ENCODE results near the gene PRKAA2. TPM values are rescaled to one million over a fixed set of nuclear protein-coding genes. Genes with fewer than 3 reads are reported as not detected.

The PRKAA2 gene
- polyA plus RNA-seq, 2 of the 4 experiments (the other 2 are of a cell fraction), result 3.8 to 8.8 TPM

- no peak for DNase-seq (ENCODE audit: low read depth in 1 of 2, low spot score in 1 of 2)
- CTCF ChIA-PET, result no interaction called here
- H3K27ac ChIP-seq, result peak overlapping the region in 1 of 2 experiments; percentile 85; a peak in 1 of 6 replicates
- H3K4me3 ChIP-seq, result peak overlapping the region; percentile 77
- POLR2A ChIA-PET, result no interaction called here
- no peak for FAIRE-seq
- H3K9me3 ChIP-seq, result no peaks in the 10 kb centered on the region
- TF ChIP-seq RNF2 (IDR thresholded peaks at IDR 0.05; ENCODE audit: borderline replicate concordance, low read depth), result no peak
- ATAC-seq, result no peak
- 37% methylated on average over 3 of the region's 3 CpGs for WGBS (ENCODE audit: missing lambda C conversion rate)
- H3K4me2 ChIP-seq, result peak overlapping the region; percentile 86
- peaks cover 24% of the 10 kb centered on the region for H3K4me1 ChIP-seq
Observed at GRCh38 chr1:56646611-56647010, 1.5 kb downstream of the PRKAA2 start.

DNA sequence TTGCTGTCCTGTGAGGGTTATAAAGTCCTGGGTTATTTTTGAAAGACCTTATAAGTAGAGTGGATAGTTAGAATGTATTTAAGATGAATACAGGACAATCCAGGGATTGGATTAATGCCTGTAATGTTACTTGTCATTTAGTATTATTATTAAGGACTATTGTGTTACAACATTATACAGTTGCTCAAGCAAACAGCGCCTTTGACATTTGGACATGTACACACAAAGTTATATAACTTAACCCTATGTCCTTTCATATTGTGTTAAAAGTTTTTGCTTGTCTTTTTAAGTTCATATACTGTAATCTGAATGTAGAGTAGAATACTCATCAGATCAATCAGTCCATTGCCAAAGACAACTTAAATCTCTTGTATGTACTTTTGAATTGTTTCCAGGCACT, 2.0 kb downstream of the PRKAA2 start:
- 80% methylated on average over 1 of the region's 1 CpG for WGBS (ENCODE audit: missing lambda C conversion rate)
- Histone ChIP-seq H3K9me3 (no peaks in the 10 kb centered on the region), H3K4me3 (no peak overlapping the region; the same call in 2 of the 3 replicates), H3K4me1 (peaks cover 24% of the 10 kb centered on the region), H3K4me2 (peak overlapping the region; percentile 86), H3K27ac (no peak overlapping the region)
- ChIA-PET POLR2A (no interaction called here), CTCF (no interaction called here)
- DNase-seq (ENCODE audit: low read depth in 1 of 2, low spot score in 1 of 2) (no peak), ATAC-seq (no peak), FAIRE-seq (no peak)
- TF ChIP-seq ELK1 (IDR thresholded peaks at IDR 0.05; ENCODE audit: low read depth, low read length), result no peak
- TF ChIP-seq CEBPB (IDR thresholded peaks at IDR 0.05), result no peak
- no peak for TF ChIP-seq PHF8 (IDR thresholded peaks at IDR 0.05; ENCODE audit: borderline replicate concordance, low read depth)
- no peak for TF ChIP-seq GATA3 (IDR thresholded peaks at IDR 0.05; ENCODE audit: borderline replicate concordance)
- no peak for TF ChIP-seq RCOR1 (IDR thresholded peaks at IDR 0.05; ENCODE audit: low read depth, low read length)

DNA sequence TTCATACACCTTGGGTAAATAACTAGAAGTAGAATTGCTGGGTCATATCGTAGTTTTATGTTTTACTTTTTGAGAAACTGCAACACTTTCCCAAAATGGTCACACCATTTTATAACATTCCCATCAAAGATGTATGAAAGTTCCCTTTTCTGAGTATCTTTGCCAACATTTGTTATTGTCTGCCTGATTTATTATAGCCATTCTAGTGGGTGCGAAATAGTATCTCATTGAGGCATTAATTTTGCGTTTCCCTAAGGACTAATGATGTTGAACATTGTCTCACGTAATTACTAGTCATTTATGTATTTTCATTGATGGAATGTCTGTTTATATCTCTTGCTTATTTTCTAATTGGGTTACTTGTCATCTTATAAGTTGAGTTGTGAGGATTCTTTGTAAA, 3.4 kb downstream of the PRKAA2 start:
- FAIRE-seq, result no peak
- no peak for ATAC-seq
- WGBS (ENCODE audit: missing lambda C conversion rate), result 69% methylated on average over 4 of the region's 4 CpGs

DNA sequence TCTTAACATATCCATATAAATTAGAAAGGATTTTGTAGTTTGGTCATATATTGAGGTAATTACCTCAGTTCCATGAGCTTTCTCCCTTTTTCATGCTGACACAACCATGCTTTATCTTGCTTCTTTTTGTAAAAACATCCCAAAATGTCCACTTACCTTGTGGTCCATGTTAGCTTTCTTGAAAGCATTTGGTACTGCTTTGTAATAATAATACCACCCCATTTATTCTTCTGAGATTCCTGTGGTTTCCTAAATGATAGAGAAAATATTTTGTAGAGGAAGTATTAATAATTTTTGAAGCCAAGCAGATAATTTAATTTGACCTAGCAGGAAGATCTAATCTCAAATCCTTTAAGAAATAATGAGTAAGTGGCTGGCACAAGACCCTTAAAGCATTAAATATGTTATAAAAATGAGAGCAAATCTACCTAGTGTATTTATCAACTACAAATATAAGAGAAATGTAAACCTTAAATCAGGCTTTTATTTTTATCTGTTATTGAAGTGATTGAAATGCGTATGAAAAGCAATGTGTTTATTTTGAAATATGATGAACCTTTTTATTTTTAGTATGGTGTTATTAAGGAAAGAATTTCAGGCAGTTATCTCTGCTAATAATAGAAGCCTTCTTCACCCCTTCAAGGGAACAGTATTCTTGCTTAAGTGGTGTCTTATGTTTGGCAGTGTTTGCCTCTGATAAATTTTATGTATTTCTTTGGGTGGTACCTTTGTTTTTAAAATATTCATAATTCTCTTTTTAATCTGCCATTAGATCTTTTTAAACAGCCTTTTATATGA, 9.2 kb downstream of the PRKAA2 start:
- ATAC-seq, result no peak
- Histone ChIP-seq H3K9me3 (peaks cover 20% of the 10 kb centered on the region), H3K27ac (no peak overlapping the region), H3K4me1 (no peaks in the 10 kb centered on the region), H3K4me3 (no peak overlapping the region), H3K4me2 (no peak overlapping the region)
- no peak for FAIRE-seq
- POLR2A ChIA-PET, result no interaction called here
- DNase-seq (ENCODE audit: low read depth in 1 of 2, low spot score in 1 of 2), result no peak
- WGBS (ENCODE audit: missing lambda C conversion rate), result 94% methylated on average over 1 of the region's 1 CpG
- CTCF ChIA-PET, result no interaction called here
- TF ChIP-seq ZNF302 (CRISPR knock-in tag; IDR thresholded peaks at IDR 0.05), result no peak
- TF ChIP-seq POLR2A (IDR thresholded peaks at IDR 0.05; ENCODE audit: low read length), result no peak
- no peak for TF ChIP-seq NPAS2 (CRISPR knock-in tag; IDR thresholded peaks at IDR 0.05; ENCODE audit: borderline replicate concordance)
- TF ChIP-seq HEYL (CRISPR knock-in tag; IDR thresholded peaks at IDR 0.05), result no peak
- no peak for TF ChIP-seq RFX5 (IDR thresholded peaks at IDR 0.05)
- TF ChIP-seq SMC3 (IDR thresholded peaks at IDR 0.05), result no peak
- TF ChIP-seq CHD2 (IDR thresholded peaks at IDR 0.05; ENCODE audit: low read length, partially characterized antibody), result no peak
- no peak for TF ChIP-seq BCL3 (IDR thresholded peaks at IDR 0.05)
- TF ChIP-seq HMGXB4 (CRISPR knock-in tag; IDR thresholded peaks at IDR 0.05; ENCODE audit: borderline replicate concordance), result no peak
- TF ChIP-seq FOXS1 (CRISPR knock-in tag; IDR thresholded peaks at IDR 0.05), result no peak
- no peak for TF ChIP-seq PHF8 (IDR thresholded peaks at IDR 0.05; ENCODE audit: borderline replicate concordance, low read depth)

More for the DNA sequence above, 3.4 kb downstream of the PRKAA2 start:
- Histone ChIP-seq H3K27ac (no peak overlapping the region), H3K9me3 (no peaks in the 10 kb centered on the region), H3K4me1 (peaks cover 20% of the 10 kb centered on the region), H3K4me3 (no peak overlapping the region), H3K4me2 (no peak overlapping the region)
- ChIA-PET CTCF (no interaction called here), POLR2A (no interaction called here)
- no peak for TF ChIP-seq FOSL2 (IDR thresholded peaks at IDR 0.05)
- TF ChIP-seq FOSL2 (CRISPR knock-in tag; IDR thresholded peaks at IDR 0.05), result no peak
- TF ChIP-seq CEBPB (IDR thresholded peaks at IDR 0.05), result no peak
- no peak for TF ChIP-seq SREBF2 (IDR thresholded peaks at IDR 0.05)
- no peak for TF ChIP-seq FOXS1 (CRISPR knock-in tag; IDR thresholded peaks at IDR 0.05)
- no peak for TF ChIP-seq ATOH8 (CRISPR knock-in tag; IDR thresholded peaks at IDR 0.05; ENCODE audit: low read depth)
- no peak for TF ChIP-seq EHMT2 (IDR thresholded peaks at IDR 0.05; ENCODE audit: low read depth)
- TF ChIP-seq FOSB (CRISPR knock-in tag; IDR thresholded peaks at IDR 0.05), result no peak
- TF ChIP-seq, protein P1, sequence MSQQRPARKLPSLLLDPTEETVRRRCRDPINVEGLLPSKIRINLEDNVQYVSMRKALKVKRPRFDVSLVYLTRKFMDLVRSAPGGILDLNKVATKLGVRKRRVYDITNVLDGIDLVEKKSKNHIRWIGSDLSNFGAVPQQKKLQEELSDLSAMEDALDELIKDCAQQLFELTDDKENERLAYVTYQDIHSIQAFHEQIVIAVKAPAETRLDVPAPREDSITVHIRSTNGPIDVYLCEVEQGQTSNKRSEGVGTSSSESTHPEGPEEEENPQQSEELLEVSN (IDR thresholded peaks at IDR 0.05; ENCODE audit: borderline replicate concordance, low read depth), result no peak
- TF ChIP-seq NFE2L2 (conservative IDR thresholded peaks at IDR 0.05; ENCODE audit: low read length), result no peak
- no peak for TF ChIP-seq SMC3 (IDR thresholded peaks at IDR 0.05)
- TF ChIP-seq TFCP2L1 (CRISPR knock-in tag; IDR thresholded peaks at IDR 0.05), result no peak
- no peak for TF ChIP-seq PHF8 (IDR thresholded peaks at IDR 0.05; ENCODE audit: borderline replicate concordance, low read depth)
- TF ChIP-seq MYC (IDR thresholded peaks at IDR 0.05; ENCODE audit: borderline replicate concordance, low read length), result no peak
- TF ChIP-seq RCOR1 (IDR thresholded peaks at IDR 0.05; ENCODE audit: low read depth, low read length), result no peak
- TF ChIP-seq HDAC2 (IDR thresholded peaks at IDR 0.05), result no peak
- TF ChIP-seq KDM1A (IDR thresholded peaks at IDR 0.05; ENCODE audit: low read depth), result no peak
- no peak for TF ChIP-seq MAZ (IDR thresholded peaks at IDR 0.05; ENCODE audit: borderline replicate concordance, low read depth, low read length)
- TF ChIP-seq RFX5 (IDR thresholded peaks at IDR 0.05), result no peak
- no peak for TF ChIP-seq CBX8 (IDR thresholded peaks at IDR 0.05)
- no peak for DNase-seq (ENCODE audit: low read depth in 1 of 2, low spot score in 1 of 2)
